Activated CD4-positive, alpha-beta T cell treated with anti-CD3 and anti-CD28 coated beads, Interleukin-2, amount 50 U/mL, for 1 hour (primary cell): ENCODE measurements around the gene GPC6.

Experiments
- DNase-seq: peaks from one replicate; pipeline ENCODE4 v3.0.0-alpha.2; 2020

Gene GPC6

GRCh38 chr13:93325303-93326233 lies 99.0 kb downstream of the GPC6 start:
- DNase-seq: no peak

GRCh38 chr13:93326234-93326811 lies 99.7 kb downstream of the GPC6 start:
- no peak for DNase-seq

GRCh38 chr13:93328943-93329342 lies 102.3 kb downstream of the GPC6 start:
- DNase-seq: no peak

- no peak for DNase-seq
Observed at GRCh38 chr13:93336728-93337127, 110.1 kb downstream of the GPC6 start.

- DNase-seq: no peak
Observed at GRCh38 chr13:93338030-93338429, 111.4 kb downstream of the GPC6 start.

GRCh38 chr13:93338906-93339305 lies 112.3 kb downstream of the GPC6 start:
- DNase-seq: no peak

- DNase-seq: no peak
Observed at GRCh38 chr13:93339550-93339949, 112.9 kb downstream of the GPC6 start.

- no peak for DNase-seq
Observed at GRCh38 chr13:93341517-93341916, 114.9 kb downstream of the GPC6 start.

GRCh38 chr13:93343097-93343496 lies 116.5 kb downstream of the GPC6 start:
- DNase-seq: no peak

GRCh38 chr13:93344048-93344705 lies 117.6 kb downstream of the GPC6 start:
- DNase-seq: no peak

GRCh38 chr13:93345024-93345423 lies 118.4 kb downstream of the GPC6 start:
- no peak for DNase-seq

GRCh38 chr13:93345770-93346169 lies 119.2 kb downstream of the GPC6 start:
- DNase-seq: no peak

GRCh38 chr13:93352616-93353015 lies 126.0 kb downstream of the GPC6 start:
- DNase-seq: no peak

GRCh38 chr13:93355094-93355493 lies 128.5 kb downstream of the GPC6 start:
- DNase-seq: no peak

GRCh38 chr13:93356469-93356868 lies 129.9 kb downstream of the GPC6 start:
- no peak for DNase-seq

- no peak for DNase-seq
Observed at GRCh38 chr13:93360021-93360420, 133.4 kb downstream of the GPC6 start.

- DNase-seq: no peak
Observed at GRCh38 chr13:93361703-93362102, 135.1 kb downstream of the GPC6 start.

- DNase-seq: no peak
Observed at GRCh38 chr13:93364166-93364565, 137.6 kb downstream of the GPC6 start.

- DNase-seq: no peak
Observed at GRCh38 chr13:93368296-93368695, 141.7 kb downstream of the GPC6 start.

GRCh38 chr13:93368718-93369117 lies 142.1 kb downstream of the GPC6 start:
- no peak for DNase-seq

GRCh38 chr13:93372856-93373255 lies 146.2 kb downstream of the GPC6 start:
- no peak for DNase-seq

GRCh38 chr13:93375491-93375890 lies 148.9 kb downstream of the GPC6 start:
- DNase-seq: no peak

GRCh38 chr13:93377196-93377595 lies 150.6 kb downstream of the GPC6 start:
- DNase-seq: no peak

GRCh38 chr13:93378184-93378583 lies 151.6 kb downstream of the GPC6 start:
- DNase-seq: no peak
